ENCODE measurements around the gene ZSCAN22. TPM values are rescaled to one million over a fixed set of nuclear protein-coding genes. Genes with fewer than 3 reads are reported as not detected.

Gene ZSCAN22
- total RNA-seq, 2 donors from 2014 or later: 3.8 TPM

- no peak overlapping the region for H3K4me3 Mint-ChIP-seq
- 93 to 97% methylated on average over 31 to 32 of the region's 32 CpGs for WGBS, 2 experiments (ENCODE audit: insufficient coverage in 1 of 2, insufficient read length in 1 of 2)
- H3K9me3 Mint-ChIP-seq: no peaks in the 10 kb centered on the region
- peaks cover 2% of the 10 kb centered on the region for H3K27me3 Mint-ChIP-seq (ENCODE audit: insufficient read depth)
- Histone ChIP-seq H3K27ac (ENCODE audit: low read depth, low read length) (no peak overlapping the region), H3K9me3 (ENCODE audit: control insufficient read depth, low read length) (no peaks in the 10 kb centered on the region), H3K4me3 (ENCODE audit: low read length) (no peak overlapping the region), H3K9ac (ENCODE audit: extremely low read depth, low read length, poor library complexity, severe bottlenecking) (no peak overlapping the region), H3K36me3 (ENCODE audit: control insufficient read depth, insufficient read depth, low read length) (no peaks in the 10 kb centered on the region), H3K4me1 (ENCODE audit: control insufficient read depth, insufficient read depth, low read length) (no peaks in the 10 kb centered on the region), H3K27me3 (ENCODE audit: control insufficient read depth, insufficient read depth, low read length, poor library complexity, severe bottlenecking) (no peaks in the 10 kb centered on the region)
- H3K27ac Mint-ChIP-seq: no peak overlapping the region
- TF ChIP-seq CTCF (conservative IDR thresholded peaks at IDR 0.05): no peak
- no peaks in the 10 kb centered on the region for H3K4me1 Mint-ChIP-seq
- peaks cover 7% of the 10 kb centered on the region for H3K36me3 Mint-ChIP-seq (ENCODE audit: low read depth)
- no peak for DNase-seq
These were observed 40.0 kb downstream of the ZSCAN22 start for GRCh38 chr19:58366585-58367430.

GRCh38 chr19:58367698-58368454 lies 41.1 kb downstream of the ZSCAN22 start:
- no peak for DNase-seq
- H3K27me3 Mint-ChIP-seq (ENCODE audit: insufficient read depth): no peaks in the 10 kb centered on the region
- H3K27ac ChIP-seq (ENCODE audit: low read depth, low read length): no peak overlapping the region
- no peaks in the 10 kb centered on the region for H3K9me3 ChIP-seq (ENCODE audit: control insufficient read depth, low read length)
- H3K4me1 Mint-ChIP-seq: no peaks in the 10 kb centered on the region
- H3K4me3 Mint-ChIP-seq: no peak overlapping the region
- H3K27me3 ChIP-seq (ENCODE audit: control insufficient read depth, insufficient read depth, low read length, poor library complexity, severe bottlenecking): no peaks in the 10 kb centered on the region
- 95 to 97% methylated on average over 91 to 106 of the region's 106 CpGs for WGBS, 2 experiments (ENCODE audit: insufficient coverage in 1 of 2, insufficient read length in 1 of 2)
- H3K4me1 ChIP-seq (ENCODE audit: control insufficient read depth, insufficient read depth, low read length): no peaks in the 10 kb centered on the region
- H3K36me3 Mint-ChIP-seq (ENCODE audit: low read depth): peaks cover 7% of the 10 kb centered on the region
- H3K9me3 Mint-ChIP-seq: no peaks in the 10 kb centered on the region
- H3K36me3 ChIP-seq (ENCODE audit: control insufficient read depth, insufficient read depth, low read length): no peaks in the 10 kb centered on the region
- TF ChIP-seq CTCF (conservative IDR thresholded peaks at IDR 0.05): no peak
- no peak overlapping the region for H3K9ac ChIP-seq (ENCODE audit: extremely low read depth, low read length, poor library complexity, severe bottlenecking)
- no peak overlapping the region for H3K4me3 ChIP-seq (ENCODE audit: low read length)
- no peak overlapping the region for H3K27ac Mint-ChIP-seq

GRCh38 chr19:58368561-58369360 lies 42.0 kb downstream of the ZSCAN22 start:
- no peaks in the 10 kb centered on the region for H3K4me1 ChIP-seq (ENCODE audit: control insufficient read depth, insufficient read depth, low read length)
- TF ChIP-seq CTCF (conservative IDR thresholded peaks at IDR 0.05): peak; percentile 14
- H3K9ac ChIP-seq (ENCODE audit: extremely low read depth, low read length, poor library complexity, severe bottlenecking): no peak overlapping the region
- H3K4me3 ChIP-seq (ENCODE audit: low read length): no peak overlapping the region
- H3K36me3 ChIP-seq (ENCODE audit: control insufficient read depth, insufficient read depth, low read length): no peaks in the 10 kb centered on the region
- no peak overlapping the region for H3K27ac ChIP-seq (ENCODE audit: low read depth, low read length)
- no peaks in the 10 kb centered on the region for H3K4me1 Mint-ChIP-seq
- peaks cover 7% of the 10 kb centered on the region for H3K36me3 Mint-ChIP-seq (ENCODE audit: low read depth)
- H3K27me3 ChIP-seq (ENCODE audit: control insufficient read depth, insufficient read depth, low read length, poor library complexity, severe bottlenecking): no peaks in the 10 kb centered on the region
- no peak for DNase-seq
- H3K9me3 ChIP-seq (ENCODE audit: control insufficient read depth, low read length): no peaks in the 10 kb centered on the region
- H3K27ac Mint-ChIP-seq: no peak overlapping the region
- H3K27me3 Mint-ChIP-seq (ENCODE audit: insufficient read depth): no peaks in the 10 kb centered on the region
- no peaks in the 10 kb centered on the region for H3K9me3 Mint-ChIP-seq
- 95 to 96% methylated on average over 49 to 68 of the region's 68 CpGs for WGBS, 2 experiments (ENCODE audit: insufficient coverage in 1 of 2, insufficient read length in 1 of 2)
- H3K4me3 Mint-ChIP-seq: no peak overlapping the region

All from endodermal cell (in vitro differentiated cells).